Measurements from ENCODE around the gene CRACDL. TPM values are rescaled to one million over a fixed set of nuclear protein-coding genes. Genes with fewer than 3 reads are reported as not detected.

The CRACDL gene
- total RNA-seq, 4 donors from 2014 or later: 5.2 to 10.6 (median 8.1) TPM

- no peak overlapping the region for H3K27ac ChIP-seq
- H3K9me3 ChIP-seq: no peaks in the 10 kb centered on the region
- H3K36me3 ChIP-seq: no peaks in the 10 kb centered on the region
- H3K4me3 ChIP-seq (replicated peaks in 1 of 3): no peak overlapping the region
- H3K27me3 ChIP-seq: no peaks in the 10 kb centered on the region
- intact Hi-C loops (cut with DNase I): no loop called here
- DNase-seq: no peak
- WGBS, 2 donors: 91 to 95% methylated on average over 5 of the region's 5 CpGs
- no peaks in the 10 kb centered on the region for H3K4me1 ChIP-seq
- no peak for TF ChIP-seq CTCF (IDR thresholded peaks at IDR 0.05)
- no peak for TF ChIP-seq POLR2A (IDR thresholded peaks at IDR 0.05)
Measured at GRCh38 chr2:98854682-98855081, 81.3 kb downstream of the CRACDL start.

GRCh38 chr2:98852932-98853331 lies 83.1 kb downstream of the CRACDL start:
- Histone ChIP-seq H3K4me1 (no peaks in the 10 kb centered on the region), H3K9me3 (no peaks in the 10 kb centered on the region), H3K27ac (no peak overlapping the region), H3K36me3 (no peaks in the 10 kb centered on the region), H3K27me3 (no peaks in the 10 kb centered on the region), H3K4me3 (replicated peaks in 1 of 3) (no peak overlapping the region)
- DNase-seq: no peak
- TF ChIP-seq CTCF (IDR thresholded peaks at IDR 0.05) (no peak), POLR2A (IDR thresholded peaks at IDR 0.05) (no peak)
- WGBS, 2 donors: 82 to 83% methylated on average over 2 of the region's 2 CpGs
- intact Hi-C loops (cut with DNase I): no loop called here

- no peaks in the 10 kb centered on the region for H3K36me3 ChIP-seq
- 78 to 80% methylated on average over 9 to 10 of the region's 10 CpGs for WGBS, 2 donors
- H3K27me3 ChIP-seq: no peaks in the 10 kb centered on the region
- no peaks in the 10 kb centered on the region for H3K4me1 ChIP-seq
- intact Hi-C loops (cut with DNase I): no loop called here
- no peak overlapping the region for H3K27ac ChIP-seq
- H3K9me3 ChIP-seq: no peaks in the 10 kb centered on the region
- no peak for DNase-seq
- TF ChIP-seq CTCF (IDR thresholded peaks at IDR 0.05): no peak
- TF ChIP-seq POLR2A (IDR thresholded peaks at IDR 0.05): no peak
- no peak overlapping the region for H3K4me3 ChIP-seq (replicated peaks in 1 of 3)
Measured at GRCh38 chr2:98850074-98850473, 86.0 kb downstream of the CRACDL start.

GRCh38 chr2:98849113-98849512 lies 86.9 kb downstream of the CRACDL start:
- Histone ChIP-seq H3K27me3 (no peaks in the 10 kb centered on the region), H3K4me3 (replicated peaks in 1 of 3) (no peak overlapping the region), H3K36me3 (no peaks in the 10 kb centered on the region), H3K9me3 (no peaks in the 10 kb centered on the region), H3K27ac (no peak overlapping the region), H3K4me1 (no peaks in the 10 kb centered on the region)
- no peak for DNase-seq
- intact Hi-C loops (cut with DNase I): no loop called here
- TF ChIP-seq CTCF (IDR thresholded peaks at IDR 0.05): no peak
- 91 to 92% methylated on average over 5 of the region's 5 CpGs for WGBS, 2 donors

GRCh38 chr2:98847853-98848252 lies 88.2 kb downstream of the CRACDL start:
- no peak for DNase-seq
- Histone ChIP-seq H3K36me3 (no peaks in the 10 kb centered on the region), H3K4me1 (no peaks in the 10 kb centered on the region), H3K4me3 (replicated peaks in 1 of 3) (no peak overlapping the region), H3K27me3 (no peaks in the 10 kb centered on the region), H3K27ac (no peak overlapping the region), H3K9me3 (no peaks in the 10 kb centered on the region)
- 57 to 67% methylated on average over 5 of the region's 5 CpGs for WGBS, 2 donors
- no peak for TF ChIP-seq POLR2A (IDR thresholded peaks at IDR 0.05)
- no peak for TF ChIP-seq CTCF (IDR thresholded peaks at IDR 0.05)
- intact Hi-C loops (cut with DNase I): no loop called here
